Upper lobe of left lung (tissue), 4 donors: ENCODE data around the gene GPX1.

Source experiments
- POLR2AphosphoS5 ChIP-seq, 2 donors: sonication (generic); formaldehyde crosslinking; IDR thresholded peaks; one replicate each; pipeline ENCODE4 v1.5.1; 2017; ENCODE audit warnings: antibody characterized with exemption in 2 of 2
- TF ChIP-seq, protein P1 (sequence below), 6 experiments: fragments of 450-650 bp in 4 of 6; fragments of 200-600 bp in 2 of 6; sonication (generic) in 2 of 6; IDR thresholded peaks; one replicate each; pipeline ENCODE4 v1.5.1; 2016 to 2019; ENCODE audit warnings: antibody characterized with exemption in 6 of 6

DNA sequence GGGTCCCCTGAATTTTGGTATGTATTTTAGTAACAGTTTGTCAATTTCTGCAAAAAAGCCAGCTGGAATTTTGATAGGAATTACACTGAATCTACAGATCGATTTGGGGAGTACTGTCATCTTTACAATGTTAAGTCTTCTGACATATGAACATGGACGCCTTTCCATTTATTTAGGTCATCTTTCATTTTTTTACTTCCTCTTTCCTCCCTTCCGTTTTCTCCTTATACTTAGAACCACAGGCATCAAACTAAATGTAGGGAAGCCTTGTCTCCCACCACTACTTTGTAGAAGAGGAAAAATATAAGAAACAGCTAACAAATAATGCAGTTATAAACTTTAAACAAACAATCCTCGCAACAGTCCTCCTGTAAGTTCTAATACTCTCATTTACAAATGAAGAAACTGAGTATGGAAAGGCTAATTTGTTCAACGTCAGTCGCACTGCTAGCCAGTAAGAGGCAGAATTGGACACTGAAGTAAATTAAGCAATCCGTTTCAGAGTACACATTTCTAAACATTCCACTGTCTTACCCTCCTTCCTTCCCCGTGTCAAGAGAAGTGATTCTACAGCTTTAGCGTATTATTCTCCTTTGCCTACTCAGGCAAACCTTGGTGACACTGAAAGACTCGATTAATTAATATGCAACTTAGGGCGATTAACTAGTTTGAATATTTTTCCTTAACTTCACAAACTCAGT is 28.1 kb upstream of the GPX1 start:
- TF ChIP-seq, protein P1, sequence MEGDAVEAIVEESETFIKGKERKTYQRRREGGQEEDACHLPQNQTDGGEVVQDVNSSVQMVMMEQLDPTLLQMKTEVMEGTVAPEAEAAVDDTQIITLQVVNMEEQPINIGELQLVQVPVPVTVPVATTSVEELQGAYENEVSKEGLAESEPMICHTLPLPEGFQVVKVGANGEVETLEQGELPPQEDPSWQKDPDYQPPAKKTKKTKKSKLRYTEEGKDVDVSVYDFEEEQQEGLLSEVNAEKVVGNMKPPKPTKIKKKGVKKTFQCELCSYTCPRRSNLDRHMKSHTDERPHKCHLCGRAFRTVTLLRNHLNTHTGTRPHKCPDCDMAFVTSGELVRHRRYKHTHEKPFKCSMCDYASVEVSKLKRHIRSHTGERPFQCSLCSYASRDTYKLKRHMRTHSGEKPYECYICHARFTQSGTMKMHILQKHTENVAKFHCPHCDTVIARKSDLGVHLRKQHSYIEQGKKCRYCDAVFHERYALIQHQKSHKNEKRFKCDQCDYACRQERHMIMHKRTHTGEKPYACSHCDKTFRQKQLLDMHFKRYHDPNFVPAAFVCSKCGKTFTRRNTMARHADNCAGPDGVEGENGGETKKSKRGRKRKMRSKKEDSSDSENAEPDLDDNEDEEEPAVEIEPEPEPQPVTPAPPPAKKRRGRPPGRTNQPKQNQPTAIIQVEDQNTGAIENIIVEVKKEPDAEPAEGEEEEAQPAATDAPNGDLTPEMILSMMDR (IDR thresholded peaks at IDR 0.05) = no peak
- no peak for TF ChIP-seq POLR2AphosphoS5 (IDR thresholded peaks at IDR 0.05)
